NCI-H2171 treated with DMSO at 0.1 percent for 48 hours (cell line): Measurements from ENCODE around the gene IFNG.

Source experiments
- DNase-seq: peaks from one replicate; lab custom pipeline; 2025; lab: John Stamatoyannopoulos, UW

IFNG gene

DNA sequence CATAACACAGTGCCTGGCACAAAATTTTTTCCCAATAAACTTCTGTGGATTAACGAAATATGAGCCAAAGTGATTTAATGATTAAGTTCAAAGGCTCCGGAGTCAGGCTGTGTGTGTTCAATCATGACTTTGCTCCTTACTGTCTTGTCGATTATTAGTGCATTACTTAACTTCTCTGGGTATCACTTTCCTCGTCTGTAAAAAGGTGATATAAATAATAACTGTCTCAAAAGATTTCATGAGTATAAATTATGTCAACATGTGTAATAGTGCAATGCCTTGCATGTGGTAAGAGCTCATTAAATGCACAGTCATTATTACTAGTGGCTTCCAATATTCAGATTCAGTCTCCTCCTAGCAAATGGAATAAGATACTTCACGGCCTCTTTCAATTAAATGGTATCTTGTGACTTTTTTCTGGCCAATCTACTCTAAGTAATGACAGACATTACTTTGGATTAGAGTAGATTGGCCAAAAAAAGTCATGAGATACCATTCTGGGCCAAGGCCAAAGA lies 6.8 kb upstream of the IFNG start:
- peak; percentile 36 for DNase-seq

DNA sequence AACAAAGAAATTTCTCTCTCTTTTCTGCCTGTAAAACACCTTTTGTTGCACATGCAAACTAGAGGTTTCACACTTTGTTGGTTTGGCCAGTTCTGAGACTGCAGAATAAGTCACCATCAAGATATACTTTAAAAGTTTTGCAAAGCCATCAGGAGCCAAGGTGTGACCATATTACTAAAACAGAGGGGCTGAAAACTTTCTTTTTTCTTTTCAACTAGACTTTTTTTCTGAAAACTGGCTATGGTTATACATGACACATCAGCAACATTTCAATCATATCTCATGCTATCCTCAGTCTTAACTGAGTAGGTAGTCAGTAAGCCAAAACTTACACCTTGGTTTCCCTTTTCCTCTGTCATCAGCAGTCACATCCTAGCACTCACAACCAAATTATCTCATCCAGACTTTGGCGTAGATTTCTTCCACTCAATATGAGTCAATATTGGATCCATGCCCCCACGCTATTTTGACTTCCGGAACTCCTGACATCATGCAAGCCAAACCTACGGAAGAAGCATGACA lies 4.1 kb upstream of the IFNG start:
- DNase-seq: no peak

DNA sequence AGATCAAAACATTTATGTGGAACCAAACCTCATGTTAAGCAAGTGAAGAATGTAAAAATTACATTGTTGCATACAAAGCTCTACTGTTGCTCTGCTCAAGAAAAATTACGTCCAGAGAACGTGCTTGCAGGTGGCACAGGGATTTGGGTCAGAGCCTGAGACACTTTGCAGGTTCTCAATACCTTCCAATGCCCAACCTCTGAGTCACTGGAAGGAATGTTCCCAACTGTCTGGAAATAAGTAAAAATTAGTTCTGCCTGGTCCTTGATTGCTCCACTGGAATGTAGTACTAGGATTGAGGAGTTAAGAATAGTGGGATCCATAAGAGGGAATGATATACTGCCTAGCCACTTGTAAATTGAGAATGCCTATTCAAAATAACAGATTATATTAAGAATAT lies 2.8 kb upstream of the IFNG start:
- no peak for DNase-seq

DNA sequence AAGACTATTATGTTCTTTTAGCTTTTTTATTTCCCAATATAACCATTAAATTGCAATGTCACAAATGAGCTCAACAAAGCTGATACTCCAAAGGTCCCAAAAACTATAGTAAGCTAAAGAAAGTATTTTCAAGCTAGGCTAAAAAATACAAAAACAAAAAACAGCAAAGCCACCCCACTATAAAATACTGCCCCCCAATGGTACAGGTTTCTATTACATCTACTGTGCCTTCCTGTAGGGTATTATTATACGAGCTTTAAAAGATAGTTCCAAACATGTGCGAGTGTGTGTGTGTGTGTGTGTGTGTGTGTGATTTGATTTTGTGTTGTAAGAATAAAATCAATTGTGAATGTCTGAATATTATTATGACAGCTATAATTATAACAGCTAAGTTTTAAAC lies 1.1 kb downstream of the IFNG start:
- DNase-seq: peak; percentile 22

DNA sequence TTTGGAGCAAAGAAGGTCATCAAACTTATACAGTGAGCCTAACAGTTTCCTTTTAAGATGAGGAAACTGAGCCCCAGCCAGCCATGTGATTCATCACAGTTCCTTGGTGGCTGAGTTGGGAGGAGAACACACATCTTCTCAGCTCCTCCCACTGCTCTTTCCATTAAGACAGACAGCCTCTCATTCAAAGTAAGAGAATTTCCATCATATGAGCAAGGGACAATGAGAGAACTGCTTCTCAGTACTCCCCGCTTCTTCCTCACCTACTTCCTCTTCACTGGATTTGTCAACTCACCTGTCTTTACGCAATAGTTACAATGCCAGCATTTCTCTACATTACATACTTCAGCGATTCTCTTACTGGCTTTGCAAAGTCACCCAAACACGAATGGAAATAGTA lies 2.2 kb downstream of the IFNG start:
- no peak for DNase-seq

DNA sequence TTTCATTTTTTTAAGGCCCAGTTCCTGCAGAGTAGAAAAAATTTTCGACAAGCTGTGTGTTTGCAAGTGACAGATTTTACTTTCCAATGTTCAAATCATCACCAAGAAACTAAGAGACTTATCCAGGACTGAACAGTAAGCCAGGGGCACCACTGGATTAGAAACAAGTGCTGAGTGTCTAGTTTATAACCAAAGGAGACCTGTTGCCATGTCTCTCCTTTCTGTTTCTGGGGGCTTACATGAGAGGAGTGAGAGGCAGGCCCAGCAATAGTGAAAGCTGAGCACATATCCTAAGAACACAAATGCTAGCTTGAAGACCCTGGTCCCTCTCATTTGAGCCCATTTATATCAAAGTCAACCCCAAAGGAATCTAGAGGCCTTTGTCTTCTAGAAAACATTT lies 2.9 kb downstream of the IFNG start:
- no peak for DNase-seq

DNA sequence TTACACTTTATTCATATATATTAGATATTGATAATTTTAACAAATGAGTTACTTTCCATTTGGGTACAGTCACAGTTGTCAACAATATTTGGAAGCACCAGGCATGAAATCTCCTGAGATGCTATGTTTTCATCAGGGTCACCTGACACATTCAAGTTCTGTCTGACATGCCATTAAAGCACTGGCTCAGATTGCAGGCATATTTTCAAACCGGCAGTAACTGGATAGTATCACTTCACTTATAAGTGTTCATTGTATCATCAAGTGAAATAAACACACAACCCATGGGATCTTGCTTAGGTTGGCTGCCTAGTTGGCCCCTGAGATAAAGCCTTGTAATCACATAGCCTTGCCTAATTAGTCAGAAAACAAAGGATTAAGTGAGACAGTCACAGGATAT lies 4.8 kb downstream of the IFNG start:
- DNase-seq: peak; percentile 85

DNA sequence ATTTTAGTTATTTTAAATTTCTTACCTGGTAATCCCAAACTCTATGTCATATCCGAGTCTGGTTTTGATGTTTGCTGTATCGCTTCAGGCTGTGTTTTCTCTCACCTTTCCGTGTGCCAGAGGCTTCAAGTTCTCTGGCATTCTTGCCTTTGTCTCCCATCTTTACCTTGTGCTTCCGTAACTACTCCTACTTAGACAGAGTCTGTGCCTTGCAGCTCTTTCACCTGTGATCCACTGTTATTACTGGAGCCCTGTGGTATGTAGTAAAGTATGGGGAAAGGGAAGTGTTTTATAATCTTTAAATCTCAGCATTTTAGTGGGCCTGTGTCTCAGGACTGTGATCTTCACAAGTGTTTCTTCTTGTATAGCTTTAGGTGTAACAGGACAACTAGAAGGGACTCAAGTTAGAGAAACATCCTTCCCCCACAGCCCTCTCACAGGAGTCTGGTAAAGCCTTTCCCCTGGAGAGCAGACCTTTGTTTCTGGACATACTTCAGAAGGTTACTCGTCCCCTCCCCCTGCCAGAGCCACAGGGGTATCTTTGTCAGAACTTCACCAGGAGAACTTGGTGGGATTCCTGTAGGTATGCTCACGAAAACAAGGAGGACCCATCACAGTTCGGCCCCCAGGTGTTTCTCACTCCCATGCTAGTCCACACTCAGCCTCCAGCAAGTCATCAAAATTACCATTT lies 11.1 kb downstream of the IFNG start:
- no peak for DNase-seq

DNA sequence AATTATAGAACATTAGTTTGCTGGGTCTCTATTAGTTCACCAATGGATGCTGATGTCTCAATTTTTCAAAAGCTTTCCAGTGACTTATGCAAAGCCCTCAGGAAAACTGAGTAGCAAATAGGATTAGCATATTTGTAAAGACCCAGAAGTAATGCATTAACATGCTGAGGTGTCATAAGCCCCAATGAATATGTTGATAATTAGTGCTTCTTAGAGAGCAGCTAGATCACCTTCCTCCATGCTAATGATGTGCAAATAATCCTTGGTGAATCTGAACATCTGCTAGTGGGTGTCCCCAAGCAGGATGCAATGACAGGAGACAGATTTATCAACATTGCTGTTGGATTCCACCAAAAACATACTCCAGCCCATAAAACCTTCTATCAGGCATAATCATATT lies 19.0 kb downstream of the IFNG start:
- peak; percentile 94 for DNase-seq

DNA sequence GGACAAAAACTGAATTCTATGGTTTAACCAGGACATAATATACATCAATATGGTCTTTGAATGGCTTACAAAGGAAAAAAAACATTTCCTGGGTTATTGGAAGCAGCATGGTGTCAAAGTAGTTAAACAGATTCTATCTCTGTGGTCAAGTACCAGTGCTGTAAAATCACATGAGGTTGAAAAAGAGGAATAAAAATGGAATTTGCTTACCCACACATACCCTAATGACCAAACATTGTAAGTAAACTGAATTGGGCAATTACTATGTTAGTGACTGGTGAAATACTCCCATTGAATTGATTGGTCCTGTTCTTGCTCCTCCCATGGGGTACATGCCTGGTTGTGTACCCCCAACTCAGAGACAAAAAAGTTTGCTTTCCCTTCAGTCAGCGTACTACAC lies 19.6 kb downstream of the IFNG start:
- DNase-seq: no peak

DNA sequence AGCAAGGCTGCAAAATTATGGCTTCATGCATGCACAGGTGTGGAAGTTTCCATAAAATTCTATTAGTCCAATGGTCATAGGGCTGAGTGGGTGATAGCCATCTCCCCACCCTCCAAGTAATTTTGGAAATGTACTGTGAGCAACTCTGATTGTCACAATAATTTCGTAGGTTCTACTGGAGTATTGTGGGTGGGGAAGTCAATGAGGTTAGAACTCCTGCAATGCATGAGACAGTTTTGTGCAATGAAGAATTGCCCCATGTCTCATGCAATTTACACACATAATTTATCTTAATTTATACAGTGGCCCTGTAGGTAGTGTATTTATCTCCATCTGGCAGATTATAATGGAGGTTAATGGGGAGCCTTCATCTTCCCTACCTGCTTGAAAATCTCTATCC lies 20.5 kb downstream of the IFNG start:
- no peak for DNase-seq

DNA sequence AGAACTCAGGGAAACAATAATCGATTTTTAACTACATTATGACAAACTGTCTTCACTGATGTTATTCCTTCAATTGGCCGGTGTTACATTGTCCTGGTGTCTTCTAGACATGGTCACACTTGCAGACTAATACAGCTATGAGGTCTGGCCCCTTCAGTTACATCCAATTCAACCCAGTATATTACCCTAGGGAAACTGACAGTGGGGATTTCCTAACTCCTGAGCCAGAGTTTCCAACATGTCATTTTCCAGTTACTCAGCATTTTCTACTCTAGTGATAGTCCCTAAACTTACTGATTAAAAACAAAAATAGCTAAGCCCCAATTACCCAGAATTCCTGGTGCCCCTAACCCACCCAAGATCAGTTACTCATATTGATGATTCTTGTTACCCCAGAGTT lies 21.1 kb downstream of the IFNG start:
- no peak for DNase-seq

DNA sequence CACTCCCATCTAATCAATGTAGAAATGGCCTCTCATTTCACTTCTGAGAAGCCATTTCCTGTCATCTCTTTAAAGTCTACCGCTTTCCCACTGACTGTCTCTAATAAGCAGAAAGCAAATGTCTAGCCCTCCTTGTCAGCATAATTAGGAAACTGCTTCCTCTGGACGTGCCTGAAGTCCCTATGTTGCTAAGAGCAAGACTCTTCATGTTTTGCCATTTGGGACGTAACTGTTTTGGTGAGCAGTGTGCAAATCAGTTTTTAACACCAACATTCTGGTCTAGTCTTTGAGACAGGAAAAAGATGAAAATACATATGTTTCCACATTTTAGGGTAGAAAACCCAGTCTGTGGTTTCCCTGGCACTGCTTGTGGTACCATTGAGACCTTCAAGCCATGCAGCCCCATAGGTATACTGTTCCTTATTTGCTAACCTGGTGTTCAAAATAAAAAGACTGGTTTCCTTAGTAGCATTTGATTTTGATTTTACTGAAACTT lies 22.2 kb downstream of the IFNG start:
- DNase-seq: no peak

DNA sequence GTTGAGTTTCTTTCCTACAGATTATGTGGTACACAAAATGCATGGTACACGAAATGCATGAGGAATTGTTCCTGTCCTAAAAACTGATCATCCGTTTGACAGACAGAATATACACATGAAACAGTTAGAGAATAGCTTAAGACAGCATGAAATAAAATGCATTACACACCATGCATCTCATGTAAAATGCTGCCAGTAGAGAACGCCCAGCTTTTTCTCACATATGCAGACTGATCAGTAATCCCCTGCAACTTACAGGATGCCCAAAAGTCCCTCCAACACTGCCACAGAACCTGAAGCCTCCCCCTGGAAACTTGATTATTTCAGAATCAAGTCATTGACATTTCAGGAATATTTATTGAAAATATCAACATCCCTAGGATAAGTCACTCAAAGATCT lies 24.0 kb downstream of the IFNG start:
- DNase-seq: no peak

DNA sequence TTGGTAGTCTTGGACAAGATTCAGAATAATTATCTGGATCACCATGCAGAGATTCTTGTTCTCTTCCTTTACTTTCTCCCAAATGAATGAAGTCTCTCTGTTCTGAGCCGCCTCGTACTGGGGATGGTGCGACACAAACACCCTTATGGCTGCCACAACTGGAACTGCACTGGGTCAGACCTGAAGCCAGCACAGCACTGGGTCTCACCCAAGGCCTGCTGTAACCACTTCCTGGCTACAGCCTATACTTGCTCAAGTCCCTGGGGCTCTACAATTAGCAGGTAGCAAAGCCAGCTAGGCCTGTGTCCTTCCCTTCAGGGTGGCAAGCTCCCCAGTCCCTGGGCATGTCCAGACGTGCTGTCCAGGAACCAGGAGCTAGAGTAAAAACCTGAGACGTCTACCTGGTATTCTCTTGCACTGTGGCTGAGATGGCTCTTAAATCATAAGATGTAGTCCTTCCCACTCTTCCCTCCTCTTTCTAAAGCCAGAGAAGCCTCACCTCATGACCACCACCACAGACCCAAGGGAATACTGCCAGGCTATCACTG lies 27.6 kb downstream of the IFNG start:
- DNase-seq: no peak

DNA sequence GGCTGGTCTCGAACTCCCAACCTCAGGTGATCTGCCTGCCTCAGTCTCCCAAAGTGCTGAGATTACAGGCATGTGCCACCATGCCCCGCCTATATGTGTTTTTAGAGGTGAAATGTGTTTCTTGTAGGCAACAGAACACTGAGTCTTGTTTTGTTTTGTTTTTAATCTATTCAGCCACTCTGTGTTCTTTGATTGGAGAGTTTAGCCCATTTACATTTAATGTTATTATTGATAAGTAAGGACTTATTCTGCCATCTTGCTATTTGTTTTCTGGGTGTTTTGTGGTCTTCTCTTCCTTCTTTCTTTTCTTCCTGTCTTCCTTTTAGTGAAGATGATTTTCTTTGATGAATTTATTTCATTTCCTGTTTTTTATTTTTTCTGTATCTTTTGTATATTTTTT lies 29.6 kb downstream of the IFNG start:
- no peak for DNase-seq

DNA sequence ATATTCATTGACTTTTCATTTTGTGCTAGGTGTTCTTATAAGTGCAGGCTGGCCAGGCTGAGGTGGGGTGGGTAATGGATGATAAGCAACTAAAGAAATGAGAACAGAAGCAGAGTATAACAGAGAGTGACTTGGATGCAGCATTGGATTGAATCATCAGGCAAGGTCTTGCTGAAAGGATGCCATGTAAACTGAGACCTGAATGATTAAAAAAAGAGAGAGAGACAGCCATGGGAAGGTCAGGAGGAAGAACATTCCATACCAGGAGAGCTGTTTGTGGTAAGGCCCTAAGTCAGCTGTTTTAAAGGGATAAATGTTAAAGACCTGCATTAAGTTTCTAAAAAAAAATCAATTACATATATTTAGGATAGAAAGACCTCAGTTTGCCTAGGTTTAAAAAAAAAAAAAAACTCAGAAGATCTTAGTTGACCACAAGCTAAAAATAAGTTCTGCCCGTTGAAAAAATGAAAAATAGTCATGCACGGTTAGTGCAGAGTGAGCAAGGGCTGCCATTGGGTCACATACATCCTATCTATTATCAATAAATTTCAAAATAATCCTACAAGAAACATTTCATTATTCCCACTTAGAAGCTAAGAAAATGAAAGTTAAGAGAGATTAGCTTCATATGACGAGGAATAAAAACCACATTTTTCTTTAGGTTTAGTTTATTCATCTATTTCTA lies 37.2 kb downstream of the IFNG start:
- no peak for DNase-seq

DNA sequence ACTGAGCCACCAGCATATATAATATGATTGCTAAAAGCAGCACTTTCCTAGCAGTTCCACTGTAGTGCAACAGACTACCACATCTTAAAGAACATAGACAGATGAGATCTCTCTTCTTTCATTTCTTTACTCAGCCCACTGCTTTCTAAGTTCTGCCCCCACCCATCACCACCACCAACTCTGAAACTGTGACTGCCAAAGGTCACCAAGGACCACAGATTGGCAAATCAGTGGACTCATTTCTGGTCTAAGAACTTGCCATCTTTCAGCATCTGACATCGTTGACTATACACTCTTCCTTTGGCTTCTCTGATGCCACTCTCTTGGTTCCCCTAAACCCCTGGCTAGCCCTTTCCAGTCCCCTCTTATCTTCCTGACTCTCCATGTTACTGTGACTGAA lies 38.4 kb downstream of the IFNG start:
- DNase-seq: no peak

DNA sequence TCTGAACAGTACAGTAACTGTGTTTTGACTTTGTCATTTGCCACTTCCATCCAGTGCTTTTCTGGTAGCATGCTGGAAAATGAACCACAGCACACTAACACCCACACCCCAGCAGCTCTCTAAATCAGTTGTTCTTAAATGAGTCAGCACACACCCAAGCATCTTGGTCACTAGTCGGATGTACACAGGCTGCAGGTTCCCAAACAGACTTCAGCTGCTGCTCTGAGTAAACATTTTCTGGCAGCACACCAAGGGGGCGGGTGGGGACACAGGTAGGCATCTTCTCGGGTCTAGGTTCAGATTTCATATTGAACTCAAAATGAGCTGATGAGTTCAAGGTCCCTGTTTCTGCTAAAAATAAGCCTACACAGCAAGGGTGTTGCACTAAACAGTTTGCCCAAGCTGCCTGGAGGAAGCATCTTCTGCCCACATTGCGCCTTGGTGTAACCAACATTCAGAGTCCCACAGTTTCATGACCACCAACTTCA lies 39.8 kb downstream of the IFNG start:
- peak; percentile 82 for DNase-seq

DNA sequence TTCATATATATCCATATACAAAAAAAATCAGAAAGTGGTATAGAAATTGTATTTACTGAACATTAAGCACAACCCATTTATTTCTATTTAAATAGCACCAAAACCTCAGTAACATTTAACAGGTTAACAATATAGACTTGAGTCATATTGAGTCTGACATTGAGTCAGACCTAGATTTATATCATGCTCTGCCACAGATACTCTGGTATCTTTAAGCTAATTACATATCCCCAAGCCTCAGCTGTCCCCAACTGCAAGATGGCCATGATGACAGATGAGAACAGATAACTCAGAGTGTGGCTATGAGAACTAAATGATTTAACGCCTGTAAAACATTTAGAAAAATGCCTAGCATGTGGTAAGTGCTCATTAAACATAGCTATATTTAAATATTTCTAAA lies 40.3 kb downstream of the IFNG start:
- peak; percentile 43 for DNase-seq

DNA sequence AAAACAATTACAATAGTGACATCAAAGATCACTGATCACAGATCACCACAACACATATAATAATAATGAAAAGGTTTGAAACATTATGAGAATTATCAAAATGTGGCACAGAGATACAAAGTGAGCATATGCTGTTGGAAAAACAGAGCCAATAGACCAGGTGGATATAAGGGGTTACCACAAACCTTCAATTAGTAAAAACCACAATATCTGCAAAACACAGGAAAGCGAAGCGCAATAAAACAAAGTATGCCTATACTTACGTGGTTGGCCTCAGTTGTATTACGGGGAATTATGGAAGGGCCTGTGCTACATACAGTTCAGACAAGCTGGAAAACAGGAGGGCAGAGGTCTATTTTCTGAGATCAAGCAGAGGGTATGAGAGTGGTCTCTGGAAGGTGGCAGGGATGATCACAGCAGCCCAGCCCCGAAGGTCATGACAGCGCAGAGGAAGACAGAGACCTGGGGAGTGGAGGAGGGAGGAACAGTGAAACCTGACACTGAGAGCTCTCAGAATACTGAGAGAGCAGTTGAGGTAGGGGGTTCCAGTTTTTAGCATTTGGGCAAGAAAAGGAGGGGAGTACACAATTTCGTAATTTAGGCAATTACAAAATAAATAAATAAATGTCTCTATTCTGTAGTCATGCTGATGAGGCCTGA lies 41.3 kb downstream of the IFNG start:
- DNase-seq: no peak

DNA sequence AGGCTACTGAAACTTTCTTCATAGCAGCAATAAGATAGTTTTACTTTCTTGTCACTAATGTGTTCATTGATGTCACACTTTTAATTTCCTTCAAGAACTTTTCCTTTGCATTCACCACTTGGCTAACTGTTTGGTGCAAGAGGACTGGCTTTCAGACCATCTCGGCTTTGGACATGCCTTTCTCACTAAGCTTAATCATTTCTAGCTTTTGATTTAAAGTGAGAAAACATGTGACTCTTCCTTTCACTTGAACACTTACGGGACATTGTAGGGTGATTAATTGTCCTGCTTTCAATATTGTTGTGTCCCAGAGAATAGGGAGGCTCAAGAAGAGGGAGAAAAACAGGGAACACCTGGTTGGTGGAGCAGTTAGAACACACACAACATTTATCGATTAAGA lies 41.9 kb downstream of the IFNG start:
- DNase-seq: no peak
